ENCODE results near the gene NCAM1. TPM values are rescaled to one million over a fixed set of nuclear protein-coding genes. Genes with fewer than 3 reads are reported as not detected.

NCAM1 gene
- total RNA-seq, 2 experiments from 2014 or later, result 0.34 TPM; not detected in 1

DNA sequence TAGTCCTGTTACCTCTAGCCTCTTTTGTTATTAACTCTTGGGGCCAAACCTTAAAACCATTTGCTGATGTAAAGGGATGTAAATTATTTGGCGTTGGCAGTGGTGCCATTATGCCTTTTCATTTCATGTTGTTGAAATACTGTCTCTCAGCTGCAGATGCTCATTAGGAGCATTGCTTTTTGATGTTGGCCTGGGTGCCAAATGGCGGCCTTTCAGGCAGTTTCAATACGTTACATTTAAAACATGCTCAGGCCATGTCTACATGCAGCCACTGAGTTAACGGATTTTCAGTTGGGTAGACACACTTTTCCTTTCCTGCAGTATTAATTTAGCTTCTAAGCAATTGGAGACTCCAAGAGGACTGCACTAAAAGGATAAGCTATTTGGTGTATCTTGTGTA is 5.3 kb downstream of the NCAM1 start:
- Mint-ChIP-seq H3K36me3 (ENCODE audit: low read depth) (no peaks in the 10 kb centered on the region), H3K27me3 (peaks cover 45% of the 10 kb centered on the region), H3K4me1 (ENCODE audit: low read depth) (peaks cover 11% of the 10 kb centered on the region), H3K9me3 (no peaks in the 10 kb centered on the region), H3K27ac (no peak overlapping the region), H3K4me3 (no peak overlapping the region)
- H3K4me3 ChIP-seq (ENCODE audit: low read length), result no peak overlapping the region
- H3K4me1 ChIP-seq (ENCODE audit: insufficient read depth, low read length), result peaks cover 6% of the 10 kb centered on the region
- no peak overlapping the region for H3K27ac ChIP-seq (ENCODE audit: low read depth in 1 of 2, low read length in 2 of 2)
- ATAC-seq (ENCODE audit: poor library complexity) (no peak), DNase-seq (no peak)
- CTCF ChIA-PET, result no interaction called here
- H3K27me3 ChIP-seq (ENCODE audit: control insufficient read depth in 1 of 2, insufficient read depth in 2 of 2, low read length in 2 of 2), result peaks cover 15 to 36% of the 10 kb centered on the region in 2 experiments
- H3K36me3 ChIP-seq (ENCODE audit: insufficient read depth, low read length), result no peaks in the 10 kb centered on the region
- H3K9me3 ChIP-seq (ENCODE audit: control insufficient read depth in 1 of 2, insufficient read depth in 1 of 2, low read length in 2 of 2), result peaks cover 0 to 5% of the 10 kb centered on the region in 2 experiments
- intact Hi-C loops (cut with DNase I, micrococcal nuclease), result no loop called here
- TF ChIP-seq, protein P1, sequence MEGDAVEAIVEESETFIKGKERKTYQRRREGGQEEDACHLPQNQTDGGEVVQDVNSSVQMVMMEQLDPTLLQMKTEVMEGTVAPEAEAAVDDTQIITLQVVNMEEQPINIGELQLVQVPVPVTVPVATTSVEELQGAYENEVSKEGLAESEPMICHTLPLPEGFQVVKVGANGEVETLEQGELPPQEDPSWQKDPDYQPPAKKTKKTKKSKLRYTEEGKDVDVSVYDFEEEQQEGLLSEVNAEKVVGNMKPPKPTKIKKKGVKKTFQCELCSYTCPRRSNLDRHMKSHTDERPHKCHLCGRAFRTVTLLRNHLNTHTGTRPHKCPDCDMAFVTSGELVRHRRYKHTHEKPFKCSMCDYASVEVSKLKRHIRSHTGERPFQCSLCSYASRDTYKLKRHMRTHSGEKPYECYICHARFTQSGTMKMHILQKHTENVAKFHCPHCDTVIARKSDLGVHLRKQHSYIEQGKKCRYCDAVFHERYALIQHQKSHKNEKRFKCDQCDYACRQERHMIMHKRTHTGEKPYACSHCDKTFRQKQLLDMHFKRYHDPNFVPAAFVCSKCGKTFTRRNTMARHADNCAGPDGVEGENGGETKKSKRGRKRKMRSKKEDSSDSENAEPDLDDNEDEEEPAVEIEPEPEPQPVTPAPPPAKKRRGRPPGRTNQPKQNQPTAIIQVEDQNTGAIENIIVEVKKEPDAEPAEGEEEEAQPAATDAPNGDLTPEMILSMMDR (IDR thresholded peaks at IDR 0.05), result no peak
- POLR2A ChIA-PET, result no interaction called here

DNA sequence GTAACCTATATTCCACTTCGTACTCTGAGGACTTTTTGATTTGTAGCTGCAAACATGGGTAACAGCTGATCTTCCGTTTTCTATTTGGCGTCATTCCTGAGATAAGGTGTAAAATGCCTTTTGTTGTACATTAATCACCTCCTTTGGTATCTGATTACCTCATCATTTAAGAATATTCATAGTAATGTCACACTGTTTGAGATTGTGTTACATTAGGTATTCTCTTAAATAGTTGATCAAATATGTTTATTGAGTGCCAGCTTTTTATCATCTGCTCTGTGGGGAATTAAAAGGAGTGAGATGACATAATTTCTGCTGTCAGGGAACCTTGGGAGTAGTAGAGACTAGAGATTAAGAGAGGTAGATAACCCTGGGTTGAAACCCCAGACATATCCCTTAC is 5.9 kb downstream of the NCAM1 start:
- Histone ChIP-seq H3K4me1 (ENCODE audit: insufficient read depth, low read length) (peaks cover 4% of the 10 kb centered on the region), H3K36me3 (ENCODE audit: insufficient read depth, low read length) (no peaks in the 10 kb centered on the region), H3K4me3 (ENCODE audit: low read length) (no peak overlapping the region), H3K9me3 (ENCODE audit: control insufficient read depth in 1 of 2, insufficient read depth in 1 of 2, low read length in 2 of 2) (peaks cover 0 to 3% of the 10 kb centered on the region in 2 experiments), H3K27me3 (ENCODE audit: control insufficient read depth in 1 of 2, insufficient read depth in 2 of 2, low read length in 2 of 2) (peaks cover 12 to 30% of the 10 kb centered on the region in 2 experiments), H3K27ac (ENCODE audit: low read depth in 1 of 2, low read length in 2 of 2) (no peak overlapping the region)
- Mint-ChIP-seq H3K27me3 (peaks cover 42% of the 10 kb centered on the region), H3K4me1 (ENCODE audit: low read depth) (peaks cover 10% of the 10 kb centered on the region), H3K4me3 (no peak overlapping the region), H3K9me3 (no peaks in the 10 kb centered on the region), H3K36me3 (ENCODE audit: low read depth) (no peaks in the 10 kb centered on the region), H3K27ac (no peak overlapping the region)
- DNase-seq (no peak), ATAC-seq (ENCODE audit: poor library complexity) (no peak)
- intact Hi-C loops (cut with DNase I, micrococcal nuclease), result no loop called here
- ChIA-PET CTCF (no interaction called here), POLR2A (no interaction called here)
- TF ChIP-seq, protein P1 (IDR thresholded peaks at IDR 0.05), result no peak

DNA sequence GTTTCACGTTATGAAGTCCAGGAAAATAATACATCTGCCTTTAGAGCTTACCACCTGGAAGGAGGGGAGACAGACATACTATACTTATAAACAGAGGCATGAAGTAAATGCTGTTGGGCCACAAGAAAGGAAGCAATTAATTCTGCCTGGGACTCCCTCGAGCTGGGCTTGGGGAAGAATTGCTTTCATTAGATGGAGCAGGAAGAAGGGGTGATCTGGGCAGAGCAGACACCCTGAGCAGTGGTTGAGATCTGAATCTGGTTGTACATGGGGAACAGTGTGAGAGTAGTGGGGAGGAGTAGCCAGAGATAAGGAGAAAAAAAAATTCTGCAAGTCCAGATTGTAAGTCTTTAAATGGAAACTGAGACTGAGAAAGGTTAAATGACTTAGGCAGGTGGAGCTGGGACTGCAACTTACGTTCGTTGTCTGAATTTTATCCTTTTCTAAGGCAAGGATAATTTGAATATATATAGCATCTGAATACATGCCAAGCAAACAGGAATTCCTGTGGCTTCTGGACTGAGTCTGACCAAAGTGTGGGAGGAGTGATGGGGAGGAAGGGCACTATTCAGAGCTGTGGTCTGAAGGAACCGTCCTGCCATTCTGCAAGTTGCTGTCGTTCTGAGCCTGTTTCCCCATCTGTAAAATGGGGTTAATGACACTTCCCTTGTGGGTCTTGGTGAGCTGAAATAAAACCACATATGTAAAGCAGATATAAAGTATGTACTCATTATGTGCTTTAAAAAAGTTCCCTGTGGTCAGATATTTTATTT is 7.9 kb downstream of the NCAM1 start:
- POLR2A ChIA-PET, result no interaction called here
- Histone ChIP-seq H3K27me3 (ENCODE audit: control insufficient read depth in 1 of 2, insufficient read depth in 2 of 2, low read length in 2 of 2) (peaks cover 5 to 16% of the 10 kb centered on the region in 2 experiments), H3K27ac (ENCODE audit: low read depth in 1 of 2, low read length in 2 of 2) (no peak overlapping the region), H3K4me3 (ENCODE audit: low read length) (no peak overlapping the region), H3K4me1 (ENCODE audit: insufficient read depth, low read length) (no peaks in the 10 kb centered on the region), H3K9me3 (ENCODE audit: control insufficient read depth in 1 of 2, insufficient read depth in 1 of 2, low read length in 2 of 2) (no peaks in the 10 kb centered on the region), H3K36me3 (ENCODE audit: insufficient read depth, low read length) (no peaks in the 10 kb centered on the region)
- peaks cover 3% of the 10 kb centered on the region for H3K4me1 Mint-ChIP-seq (ENCODE audit: low read depth)
- H3K4me3 Mint-ChIP-seq, result no peak overlapping the region
- intact Hi-C loops (cut with DNase I, micrococcal nuclease), result loop anchor here in 1 of 2 experiments (2.0 kb wide), 1 partner anchor 18 kb away; no protein-coding TSS in a partner anchor
- ATAC-seq (ENCODE audit: poor library complexity) (no peak), DNase-seq (no peak)
- H3K27ac Mint-ChIP-seq, result no peak overlapping the region
- H3K27me3 Mint-ChIP-seq, result peaks cover 33% of the 10 kb centered on the region
- H3K36me3 Mint-ChIP-seq (ENCODE audit: low read depth), result no peaks in the 10 kb centered on the region
- H3K9me3 Mint-ChIP-seq, result no peaks in the 10 kb centered on the region
- CTCF ChIA-PET, result no interaction called here
- TF ChIP-seq, protein P1 (IDR thresholded peaks at IDR 0.05), result no peak
